ENCODE data around the gene CCDC85B. TPM values are rescaled to one million over a fixed set of nuclear protein-coding genes. Genes with fewer than 3 reads are reported as not detected.

Gene CCDC85B
- total RNA-seq, 1 donor from 2014 or later = 36.4 TPM

GRCh38 chr11:65870307-65870658 is 20.2 kb upstream of the CCDC85B start:
- peaks cover 28% of the 10 kb centered on the region for H3K36me3 ChIP-seq
- no peak for ATAC-seq
- no peak overlapping the region for H3K27ac ChIP-seq
- no peak overlapping the region for H3K4me3 ChIP-seq
- intact Hi-C loops (cut with DNase I) = no loop called here
- no peak for TF ChIP-seq CTCF (IDR thresholded peaks at IDR 0.05)
- H3K9me3 ChIP-seq = no peaks in the 10 kb centered on the region
- peaks cover 19% of the 10 kb centered on the region for H3K4me1 ChIP-seq
- no peak for DNase-seq
- no peaks in the 10 kb centered on the region for H3K27me3 ChIP-seq

- ATAC-seq (no peak), DNase-seq (no peak)
- Histone ChIP-seq H3K27ac (peak overlapping the region; percentile 74), H3K27me3 (no peaks in the 10 kb centered on the region), H3K4me3 (peak overlapping the region; percentile 59), H3K4me1 (peaks cover 19% of the 10 kb centered on the region), H3K9me3 (no peaks in the 10 kb centered on the region), H3K36me3 (peaks cover 21% of the 10 kb centered on the region)
- intact Hi-C loops (cut with DNase I) = no loop called here
- TF ChIP-seq CTCF (IDR thresholded peaks at IDR 0.05) = no peak
Measured at GRCh38 chr11:65870706-65871681, 19.5 kb upstream of the CCDC85B start.

- Histone ChIP-seq H3K4me3 (peak overlapping the region; percentile 59), H3K27ac (peak overlapping the region; percentile 74), H3K27me3 (no peaks in the 10 kb centered on the region), H3K9me3 (no peaks in the 10 kb centered on the region), H3K4me1 (peaks cover 19% of the 10 kb centered on the region), H3K36me3 (peaks cover 11% of the 10 kb centered on the region)
- ATAC-seq (peak; percentile 9), DNase-seq (peak; percentile 72)
- no peak for TF ChIP-seq CTCF (IDR thresholded peaks at IDR 0.05)
- intact Hi-C loops (cut with DNase I) = no loop called here
Measured at GRCh38 chr11:65871811-65872548, 18.5 kb upstream of the CCDC85B start.

- Histone ChIP-seq H3K36me3 (peaks cover 3% of the 10 kb centered on the region), H3K4me3 (peak within 1 kb of the TSS; percentile 59), H3K27me3 (no peaks in the 10 kb centered on the region), H3K4me1 (peaks cover 19% of the 10 kb centered on the region), H3K9me3 (no peaks in the 10 kb centered on the region), H3K27ac (peak within 1 kb of the TSS; percentile 74)
- no peak for TF ChIP-seq CTCF (IDR thresholded peaks at IDR 0.05)
- peak; percentile 82 for DNase-seq
- intact Hi-C loops (cut with DNase I) = no loop called here
- peak; percentile 43 for ATAC-seq
Measured at GRCh38 chr11:65872586-65873317, 17.7 kb upstream of the CCDC85B start, which contains the start of gene EFEMP2. Gene EFEMP2 (minus strand): TSS chr11:65872800. CDS start chr11:65872354, 446 bp downstream.
